Activated T-cell treated with anti-CD3 and anti-CD28 coated beads, Interleukin-2, amount 50 U/mL, for 24 hours (primary cell): ENCODE data around the gene HNMT.
"Not testable (repeated sequence)": the region's sequence is repeated elsewhere in the genome, so short reads cannot be mapped to it uniquely, and the experiment has no call there.

Source experiments
- DNase-seq: peaks from one replicate; pipeline ENCODE4 v3.0.0-alpha.2; 2020
- H3K27ac Mint-ChIP-seq: 2 replicates; pipeline ENCODE4 v1.8.0; 2020; ENCODE audit warnings: mild to moderate bottlenecking, mixed read lengths
- H3K27me3 Mint-ChIP-seq: 2 replicates; pipeline ENCODE4 v1.8.0; 2020; ENCODE audit warnings: mixed read lengths
- H3K36me3 Mint-ChIP-seq: 2 replicates; pipeline ENCODE4 v1.8.0; 2020; ENCODE audit warnings: low read depth, mixed read lengths
- H3K4me1 Mint-ChIP-seq: 2 replicates; pipeline ENCODE4 v1.8.0; 2020; ENCODE audit warnings: low read depth, mixed read lengths
- H3K4me3 Mint-ChIP-seq: 2 replicates; pipeline ENCODE4 v1.8.0; 2020; ENCODE audit warnings: mild to moderate bottlenecking, moderate library complexity, mixed read lengths
- H3K9me3 Mint-ChIP-seq: 2 replicates; pipeline ENCODE4 v1.8.0; 2020; ENCODE audit warnings: mixed read lengths

The HNMT gene

GRCh38 chr2:137964066-137964858 is at the start of gene HNMT:
Gene HNMT (plus strand): TSS chr2:137964473. CDS start chr2:137964492, 19 bp downstream.
- no peak within 1 kb of the TSS for H3K27ac Mint-ChIP-seq
- no peaks in the 10 kb centered on the region for H3K27me3 Mint-ChIP-seq
- H3K4me3 Mint-ChIP-seq = no peak within 1 kb of the TSS
- H3K4me1 Mint-ChIP-seq = peaks cover 7% of the 10 kb centered on the region
- H3K36me3 Mint-ChIP-seq = no peaks in the 10 kb centered on the region
- no peaks in the 10 kb centered on the region for H3K9me3 Mint-ChIP-seq
- no peak for DNase-seq

DNA sequence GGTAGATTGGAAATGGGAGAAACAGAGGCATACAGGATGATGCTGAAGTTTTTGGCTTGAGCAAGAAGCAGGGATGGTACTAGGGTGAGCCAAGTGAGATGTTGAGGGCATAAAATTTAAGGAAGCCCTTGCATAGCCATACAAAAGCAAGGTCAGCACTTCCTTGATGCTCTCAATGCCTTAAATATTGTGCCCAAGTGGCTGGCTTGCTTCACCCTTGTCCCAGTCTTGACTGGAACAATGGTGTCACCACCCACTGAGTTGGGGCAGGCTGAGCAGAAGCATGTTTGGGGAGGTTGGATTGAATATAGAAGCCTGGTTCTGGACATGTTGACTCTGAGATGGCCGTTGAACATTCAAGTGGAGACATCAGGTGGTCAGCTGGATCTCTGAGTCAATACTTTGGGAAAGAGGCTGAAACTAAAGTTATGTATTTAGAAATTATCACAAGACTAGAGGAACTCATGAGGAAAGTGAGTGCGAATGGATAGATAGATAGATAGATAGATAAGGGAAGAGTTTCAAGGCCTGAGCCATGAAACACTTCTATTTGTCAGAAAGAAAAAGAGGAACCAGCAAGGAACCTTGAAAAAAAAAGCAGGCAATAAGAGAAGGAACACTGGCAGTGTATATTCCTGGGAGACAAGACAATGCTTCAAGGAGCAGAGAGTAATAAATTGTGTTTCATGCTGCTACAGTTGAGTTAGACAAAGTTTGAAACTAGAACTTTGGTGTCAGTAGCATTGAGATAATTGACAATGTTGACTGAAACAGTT is 43.0 kb upstream of the HNMT start:
- Mint-ChIP-seq H3K4me1 (no peaks in the 10 kb centered on the region), H3K36me3 (no peaks in the 10 kb centered on the region), H3K9me3 (no peaks in the 10 kb centered on the region), H3K27ac (no peak overlapping the region), H3K27me3 (peaks cover 4% of the 10 kb centered on the region), H3K4me3 (no peak overlapping the region)
- no peak for DNase-seq

DNA sequence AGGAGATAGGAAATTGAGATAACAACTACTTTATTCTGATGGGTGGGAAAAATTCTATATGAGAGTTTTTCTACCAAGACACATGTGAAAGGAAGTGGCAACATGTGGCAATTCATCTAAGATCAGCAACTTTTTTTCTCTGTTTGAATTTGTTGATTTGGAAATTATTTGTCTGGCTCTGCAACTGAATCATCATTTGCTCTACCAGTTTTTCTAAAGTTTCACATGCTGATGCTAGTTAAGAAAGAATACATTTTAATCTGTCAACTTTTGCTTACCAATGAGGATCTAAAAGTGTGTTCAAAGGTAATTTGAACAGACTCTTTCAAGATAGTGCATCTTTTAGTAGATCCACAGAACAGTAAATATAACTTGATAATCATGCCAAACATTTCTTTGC is 42.1 kb upstream of the HNMT start:
- H3K27ac Mint-ChIP-seq, DNase-seq, H3K4me1 Mint-ChIP-seq, H3K9me3 Mint-ChIP-seq, H3K4me3 Mint-ChIP-seq, H3K27me3 Mint-ChIP-seq, H3K36me3 Mint-ChIP-seq: not testable (repeated sequence)

DNA sequence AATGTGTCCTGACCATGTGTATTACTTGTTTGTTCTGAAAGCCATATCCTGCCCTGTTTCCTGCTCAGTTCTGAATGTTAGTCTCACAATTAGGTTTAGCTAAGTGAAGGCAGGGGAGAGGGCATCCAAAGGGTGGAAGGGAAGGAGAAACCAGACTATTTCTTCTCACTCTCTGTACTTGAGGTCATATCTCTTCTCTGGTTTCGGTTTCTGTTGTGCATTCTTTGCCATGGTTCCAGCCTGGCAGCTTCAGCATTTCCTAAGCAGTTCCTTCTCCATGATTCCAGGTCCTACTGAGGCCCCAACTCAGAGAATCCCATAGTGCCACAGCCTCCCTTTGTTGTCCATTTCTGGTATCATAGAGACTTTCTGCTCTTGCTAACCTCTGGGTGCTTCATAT is 40.3 kb upstream of the HNMT start:
- Mint-ChIP-seq H3K4me3 (no peak overlapping the region), H3K9me3 (no peaks in the 10 kb centered on the region), H3K27ac (no peak overlapping the region), H3K4me1 (no peaks in the 10 kb centered on the region), H3K36me3 (no peaks in the 10 kb centered on the region), H3K27me3 (peaks cover 4% of the 10 kb centered on the region)
- DNase-seq = no peak

DNA sequence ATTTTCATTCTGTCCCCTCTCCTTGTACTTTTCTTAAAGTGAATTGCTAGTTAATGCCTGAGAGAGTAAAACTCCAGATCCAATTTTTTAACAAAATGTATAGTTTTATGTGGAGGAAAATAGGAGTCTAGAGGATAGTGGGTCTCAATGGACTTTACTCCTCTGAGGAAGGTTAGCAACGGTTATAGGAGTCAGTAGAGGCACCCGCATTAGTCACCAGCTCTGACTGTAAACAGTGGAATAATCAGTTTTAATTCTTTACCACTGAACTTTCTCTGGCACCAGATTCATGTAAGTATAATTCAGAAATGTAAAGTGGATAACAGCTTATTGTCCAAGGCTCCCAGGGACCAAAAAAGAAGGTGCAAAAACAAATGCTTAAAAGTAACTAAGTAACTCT is 38.7 kb upstream of the HNMT start:
- Mint-ChIP-seq H3K9me3 (no peaks in the 10 kb centered on the region), H3K27me3 (peaks cover 4% of the 10 kb centered on the region), H3K36me3 (no peaks in the 10 kb centered on the region), H3K4me1 (no peaks in the 10 kb centered on the region), H3K4me3 (no peak overlapping the region), H3K27ac (no peak overlapping the region)
- no peak for DNase-seq

- DNase-seq = no peak
- H3K36me3 Mint-ChIP-seq = no peaks in the 10 kb centered on the region
- no peaks in the 10 kb centered on the region for H3K9me3 Mint-ChIP-seq
- no peaks in the 10 kb centered on the region for H3K4me1 Mint-ChIP-seq
- H3K4me3 Mint-ChIP-seq = no peak overlapping the region
- no peak overlapping the region for H3K27ac Mint-ChIP-seq
- no peaks in the 10 kb centered on the region for H3K27me3 Mint-ChIP-seq
Measured at GRCh38 chr2:137927846-137928245, 36.4 kb upstream of the HNMT start.

- Mint-ChIP-seq H3K4me3 (no peak overlapping the region), H3K4me1 (no peaks in the 10 kb centered on the region), H3K9me3 (no peaks in the 10 kb centered on the region), H3K27me3 (no peaks in the 10 kb centered on the region), H3K36me3 (no peaks in the 10 kb centered on the region), H3K27ac (no peak overlapping the region)
- no peak for DNase-seq
Measured at GRCh38 chr2:137928547-137929518, 35.4 kb upstream of the HNMT start.

- no peaks in the 10 kb centered on the region for H3K9me3 Mint-ChIP-seq
- no peaks in the 10 kb centered on the region for H3K4me1 Mint-ChIP-seq
- H3K36me3 Mint-ChIP-seq = no peaks in the 10 kb centered on the region
- H3K27ac Mint-ChIP-seq = no peak overlapping the region
- no peaks in the 10 kb centered on the region for H3K27me3 Mint-ChIP-seq
- DNase-seq = no peak
- H3K4me3 Mint-ChIP-seq = no peak overlapping the region
Measured at GRCh38 chr2:137929519-137929916, 34.8 kb upstream of the HNMT start.

DNA sequence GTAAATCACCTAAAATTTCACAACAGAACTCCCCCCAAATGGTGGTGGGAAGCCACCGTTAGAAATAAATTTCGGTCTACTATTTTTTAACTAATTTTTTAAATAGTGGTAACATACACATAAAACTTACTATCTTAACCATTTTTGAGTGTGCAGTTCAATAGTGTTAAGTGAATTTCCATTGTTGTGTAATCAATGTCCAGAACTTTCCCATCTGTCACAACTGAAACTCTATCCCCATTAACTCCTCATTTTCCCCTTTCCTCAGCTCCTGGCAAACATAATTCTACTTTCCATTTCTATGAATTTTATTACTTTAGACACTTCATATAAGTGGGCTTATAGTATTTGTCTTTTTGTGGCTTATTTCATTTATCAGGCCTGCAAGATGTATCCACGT is 34.1 kb upstream of the HNMT start:
- Mint-ChIP-seq H3K9me3 (no peaks in the 10 kb centered on the region), H3K36me3 (no peaks in the 10 kb centered on the region), H3K27ac (no peak overlapping the region), H3K4me3 (no peak overlapping the region), H3K27me3 (no peaks in the 10 kb centered on the region), H3K4me1 (no peaks in the 10 kb centered on the region)
- DNase-seq = no peak

DNA sequence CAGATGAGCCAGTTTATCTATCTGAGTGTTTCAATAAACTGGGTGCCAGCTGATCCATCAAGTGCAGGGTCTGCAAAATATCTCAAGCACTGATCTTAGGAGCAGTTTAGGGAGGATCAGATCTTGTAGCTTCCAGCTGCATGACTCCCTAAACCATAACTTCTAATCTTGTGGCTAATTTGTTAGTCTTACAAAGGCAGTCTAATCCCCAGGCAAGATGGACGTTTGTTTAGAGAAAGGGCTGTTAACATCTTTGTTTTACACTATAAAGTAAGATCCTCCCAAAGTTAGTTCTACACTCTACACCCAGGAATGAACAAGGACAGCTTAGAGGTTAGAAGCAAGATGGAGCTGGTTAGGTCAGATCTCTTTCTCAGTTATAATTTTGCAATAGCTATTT is 28.7 kb upstream of the HNMT start:
- Mint-ChIP-seq H3K4me3 (no peak overlapping the region), H3K9me3 (no peaks in the 10 kb centered on the region), H3K36me3 (no peaks in the 10 kb centered on the region), H3K4me1 (no peaks in the 10 kb centered on the region), H3K27ac (no peak overlapping the region), H3K27me3 (no peaks in the 10 kb centered on the region)
- DNase-seq = no peak

- no peaks in the 10 kb centered on the region for H3K4me1 Mint-ChIP-seq
- no peaks in the 10 kb centered on the region for H3K27me3 Mint-ChIP-seq
- H3K27ac Mint-ChIP-seq = no peak overlapping the region
- H3K9me3 Mint-ChIP-seq = no peaks in the 10 kb centered on the region
- no peak for DNase-seq
- H3K4me3 Mint-ChIP-seq = no peak overlapping the region
- no peaks in the 10 kb centered on the region for H3K36me3 Mint-ChIP-seq
Measured at GRCh38 chr2:137937246-137937645, 27.0 kb upstream of the HNMT start.

DNA sequence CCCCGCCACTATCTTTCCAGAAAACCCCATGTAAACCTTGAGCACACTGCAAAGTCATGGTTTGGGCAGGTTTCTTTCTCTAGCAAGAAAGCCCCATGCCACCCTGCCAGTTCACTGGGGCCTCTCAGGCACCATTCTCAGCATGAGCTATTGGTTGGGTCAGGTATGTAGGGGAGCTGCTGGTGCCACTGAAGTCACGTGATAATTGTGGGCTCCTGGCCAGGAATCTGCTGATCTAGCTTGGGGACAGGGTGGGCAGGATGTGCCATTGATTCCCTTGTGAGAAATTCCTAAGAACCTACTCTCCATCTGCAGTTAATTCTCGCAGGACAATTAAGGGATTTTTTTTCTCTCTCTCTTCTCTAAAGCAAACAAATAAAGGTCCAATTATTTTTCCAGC is 26.5 kb upstream of the HNMT start:
- Mint-ChIP-seq H3K4me1 (no peaks in the 10 kb centered on the region), H3K4me3 (no peak overlapping the region), H3K9me3 (no peaks in the 10 kb centered on the region), H3K27ac (no peak overlapping the region), H3K36me3 (no peaks in the 10 kb centered on the region), H3K27me3 (no peaks in the 10 kb centered on the region)
- DNase-seq = no peak

- no peak overlapping the region for H3K27ac Mint-ChIP-seq
- no peak for DNase-seq
- no peaks in the 10 kb centered on the region for H3K27me3 Mint-ChIP-seq
- H3K4me1 Mint-ChIP-seq = no peaks in the 10 kb centered on the region
- H3K4me3 Mint-ChIP-seq = no peak overlapping the region
- no peaks in the 10 kb centered on the region for H3K9me3 Mint-ChIP-seq
- H3K36me3 Mint-ChIP-seq = no peaks in the 10 kb centered on the region
Measured at GRCh38 chr2:137938204-137938603, 26.1 kb upstream of the HNMT start.

DNA sequence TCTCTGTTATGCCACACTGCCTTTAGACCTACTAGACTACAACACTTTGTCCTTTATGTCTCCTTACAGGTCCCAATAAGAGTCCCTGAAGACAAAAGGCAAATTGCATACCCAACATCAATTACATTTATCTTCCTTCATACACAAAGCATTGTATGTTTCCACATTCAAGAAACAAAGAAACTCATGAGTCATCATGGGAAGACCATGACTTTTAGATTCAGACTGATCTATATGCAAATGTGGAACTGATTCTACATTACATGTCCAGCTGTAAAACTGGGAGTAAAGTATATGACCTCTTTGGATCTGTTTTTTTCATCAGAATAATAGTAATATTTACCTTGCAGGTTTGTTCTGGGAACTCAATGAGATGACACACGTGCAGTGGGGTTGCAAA is 25.2 kb upstream of the HNMT start:
- Mint-ChIP-seq H3K9me3 (no peaks in the 10 kb centered on the region), H3K4me1 (no peaks in the 10 kb centered on the region), H3K27ac (no peak overlapping the region), H3K27me3 (no peaks in the 10 kb centered on the region), H3K4me3 (no peak overlapping the region), H3K36me3 (no peaks in the 10 kb centered on the region)
- no peak for DNase-seq
